ENCODE data around the gene PRKCB.

- TF ChIP-seq POLR2AphosphoS5 (IDR thresholded peaks at IDR 0.05) = no peak
- TF ChIP-seq TAF1 (IDR thresholded peaks at IDR 0.05; ENCODE audit: low read depth) = no peak
- no peak for TF ChIP-seq CTCF (IDR thresholded peaks at IDR 0.05; ENCODE audit: poor library complexity, severe bottlenecking)
- TF ChIP-seq SMC3 (conservative IDR thresholded peaks at IDR 0.05; ENCODE audit: poor library complexity) = no peak
- TF ChIP-seq RAD21 (conservative IDR thresholded peaks at IDR 0.05) = no peak
- no peak for TF ChIP-seq EZH2 (IDR thresholded peaks at IDR 0.05; ENCODE audit: borderline replicate concordance, insufficient read depth, low read length, poor library complexity, severe bottlenecking)
- TF ChIP-seq REST (IDR thresholded peaks at IDR 0.05; ENCODE audit: borderline replicate concordance) = no peak
- no peak for TF ChIP-seq MXI1 (conservative IDR thresholded peaks at IDR 0.05; ENCODE audit: poor library complexity, severe bottlenecking)
- no peak for TF ChIP-seq EP300 (conservative IDR thresholded peaks at IDR 0.05; ENCODE audit: poor library complexity, severe bottlenecking)
Observed at GRCh38 chr16:23943604-23944003, 107.8 kb downstream of the PRKCB start.

Measured in neural cell (in vitro differentiated cells).